OCI-LY1 (cell line): Measurements from ENCODE around the gene SENP5.

Source experiments
- EZH2 ChIP-seq: fragments of 200-600 bp; sonication (generic), shearing (Covaris generic); IDR thresholded peaks from 2 replicates; pipeline ENCODE4 v1.8.0; 2017; ENCODE audit warnings: borderline replicate concordance, mixed run types, mild to moderate bottlenecking, antibody characterized with exemption, low read length, moderate library complexity, mixed read lengths
- TF ChIP-seq, protein P1 (sequence below): fragments of 200-600 bp; sonication (generic), shearing (Covaris generic); IDR thresholded peaks from 2 replicates; pipeline ENCODE4 v1.5.1; 2017; ENCODE audit warnings: mild to moderate bottlenecking, antibody characterized with exemption, low read length, moderate library complexity, mixed read lengths

DNA sequence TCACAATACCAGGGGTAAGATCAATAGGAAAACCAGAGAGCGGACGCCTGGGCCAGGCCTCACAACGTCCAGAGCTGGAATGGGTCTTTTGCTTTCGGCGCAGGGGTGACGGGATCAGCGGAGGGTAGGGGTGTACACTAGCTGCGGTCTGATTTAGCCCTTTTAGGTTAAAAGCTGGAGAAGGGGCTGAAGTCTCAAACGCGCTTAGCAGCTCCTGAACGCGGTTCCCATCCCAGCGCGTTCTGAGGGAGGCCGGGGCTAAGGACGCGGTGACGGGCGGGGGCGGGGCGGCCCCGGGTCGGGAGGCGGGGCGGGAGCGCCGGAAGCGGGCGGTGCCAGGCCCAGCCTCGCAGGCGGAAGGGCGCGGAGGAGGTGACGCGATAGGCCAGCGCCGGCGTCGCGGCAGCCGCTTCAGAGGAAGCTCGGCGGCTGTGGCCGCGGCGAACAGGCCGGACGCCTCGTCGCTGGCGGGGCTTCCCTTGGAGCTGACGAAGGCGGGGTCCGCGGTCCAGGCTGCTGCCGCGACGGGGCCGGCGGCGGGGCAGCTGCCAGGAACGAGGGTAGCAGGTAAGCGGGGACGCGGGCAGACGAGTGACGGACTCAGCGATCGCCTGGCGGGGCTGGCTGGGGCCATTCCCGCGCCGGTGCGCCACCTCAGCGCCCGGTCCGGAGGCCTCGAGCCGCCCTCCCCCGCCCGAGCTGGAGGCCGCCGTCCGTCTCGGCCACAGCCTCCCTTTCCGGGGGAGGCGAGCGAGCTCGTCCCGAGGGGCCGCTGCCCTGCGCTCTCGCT, at the start of gene SENP5:
- TF ChIP-seq, protein P1, sequence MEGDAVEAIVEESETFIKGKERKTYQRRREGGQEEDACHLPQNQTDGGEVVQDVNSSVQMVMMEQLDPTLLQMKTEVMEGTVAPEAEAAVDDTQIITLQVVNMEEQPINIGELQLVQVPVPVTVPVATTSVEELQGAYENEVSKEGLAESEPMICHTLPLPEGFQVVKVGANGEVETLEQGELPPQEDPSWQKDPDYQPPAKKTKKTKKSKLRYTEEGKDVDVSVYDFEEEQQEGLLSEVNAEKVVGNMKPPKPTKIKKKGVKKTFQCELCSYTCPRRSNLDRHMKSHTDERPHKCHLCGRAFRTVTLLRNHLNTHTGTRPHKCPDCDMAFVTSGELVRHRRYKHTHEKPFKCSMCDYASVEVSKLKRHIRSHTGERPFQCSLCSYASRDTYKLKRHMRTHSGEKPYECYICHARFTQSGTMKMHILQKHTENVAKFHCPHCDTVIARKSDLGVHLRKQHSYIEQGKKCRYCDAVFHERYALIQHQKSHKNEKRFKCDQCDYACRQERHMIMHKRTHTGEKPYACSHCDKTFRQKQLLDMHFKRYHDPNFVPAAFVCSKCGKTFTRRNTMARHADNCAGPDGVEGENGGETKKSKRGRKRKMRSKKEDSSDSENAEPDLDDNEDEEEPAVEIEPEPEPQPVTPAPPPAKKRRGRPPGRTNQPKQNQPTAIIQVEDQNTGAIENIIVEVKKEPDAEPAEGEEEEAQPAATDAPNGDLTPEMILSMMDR = no peak; the same call in 1 of the 2 replicates
- TF ChIP-seq EZH2 = no peak
